ENCODE data around the gene NOL3. TPM values are rescaled to one million over a fixed set of nuclear protein-coding genes. Genes with fewer than 3 reads are reported as not detected.

Gene NOL3
- total RNA-seq, 1 donor from 2014 or later, result 10.9 TPM

GRCh38 chr16:67141391-67141790, 28.9 kb upstream of the NOL3 start:
- Histone ChIP-seq H3K27me3 (ENCODE audit: insufficient read depth, low read length) (no peaks in the 10 kb centered on the region), H3K9ac (ENCODE audit: low read length) (no peak overlapping the region), H3K4me3 (ENCODE audit: insufficient read depth, low read depth, low read length) (no peak overlapping the region), H3K9me3 (ENCODE audit: insufficient read depth, low read depth, low read length) (no peaks in the 10 kb centered on the region), H3K4me1 (ENCODE audit: insufficient read depth, low read length) (no peaks in the 10 kb centered on the region), H2AFZ (ENCODE audit: low read depth, low read length) (no peak overlapping the region), H3K27ac (ENCODE audit: low read depth, low read length) (no peak overlapping the region), H3K4me2 (ENCODE audit: low read length) (no peak overlapping the region), H4K20me1 (ENCODE audit: insufficient read depth, low read length) (peaks cover 3% of the 10 kb centered on the region), H3K79me2 (ENCODE audit: insufficient read depth, low read length) (no peaks in the 10 kb centered on the region), H3K36me3 (ENCODE audit: insufficient read depth, low read length) (peaks cover 50% of the 10 kb centered on the region)
- peaks cover 39% of the 10 kb centered on the region for H3K36me3 Mint-ChIP-seq (ENCODE audit: low read depth, unreplicated experiment)
- TF ChIP-seq EZH2 (IDR thresholded peaks at IDR 0.05; ENCODE audit: insufficient read depth, low read length), result no peak
- no peak for TF ChIP-seq CTCF (IDR thresholded peaks at IDR 0.05; ENCODE audit: insufficient read depth, low read depth, low read length)
- H3K27ac Mint-ChIP-seq (ENCODE audit: unreplicated experiment), result no peak overlapping the region
- no peak for FAIRE-seq
- H3K4me3 Mint-ChIP-seq (ENCODE audit: unreplicated experiment), result no peak overlapping the region
- H3K27me3 Mint-ChIP-seq (ENCODE audit: low read depth, unreplicated experiment), result no peaks in the 10 kb centered on the region
- peaks cover 4% of the 10 kb centered on the region for H3K9me3 Mint-ChIP-seq (ENCODE audit: unreplicated experiment)
- DNase-seq (ENCODE audit: low read depth), result no peak
- no peaks in the 10 kb centered on the region for H3K4me1 Mint-ChIP-seq (ENCODE audit: low read depth, unreplicated experiment)

- H3K27me3 ChIP-seq (ENCODE audit: insufficient read depth, low read length), result no peaks in the 10 kb centered on the region
- peaks cover 4% of the 10 kb centered on the region for H3K9me3 Mint-ChIP-seq (ENCODE audit: unreplicated experiment)
- DNase-seq (ENCODE audit: low read depth), result no peak
- no peak overlapping the region for H3K4me3 Mint-ChIP-seq (ENCODE audit: unreplicated experiment)
- no peak for FAIRE-seq
- no peak overlapping the region for H3K4me3 ChIP-seq (ENCODE audit: insufficient read depth, low read depth, low read length)
- H3K79me2 ChIP-seq (ENCODE audit: insufficient read depth, low read length), result no peaks in the 10 kb centered on the region
- H3K27ac Mint-ChIP-seq (ENCODE audit: unreplicated experiment), result no peak overlapping the region
- H4K20me1 ChIP-seq (ENCODE audit: insufficient read depth, low read length), result peaks cover 9% of the 10 kb centered on the region
- H3K9me3 ChIP-seq (ENCODE audit: insufficient read depth, low read depth, low read length), result no peaks in the 10 kb centered on the region
- no peak for TF ChIP-seq EZH2 (IDR thresholded peaks at IDR 0.05; ENCODE audit: insufficient read depth, low read length)
- no peak for TF ChIP-seq CTCF (IDR thresholded peaks at IDR 0.05; ENCODE audit: insufficient read depth, low read depth, low read length)
- no peaks in the 10 kb centered on the region for H3K4me1 ChIP-seq (ENCODE audit: insufficient read depth, low read length)
- no peak overlapping the region for H3K9ac ChIP-seq (ENCODE audit: low read length)
- H3K4me1 Mint-ChIP-seq (ENCODE audit: low read depth, unreplicated experiment), result no peaks in the 10 kb centered on the region
- H3K27me3 Mint-ChIP-seq (ENCODE audit: low read depth, unreplicated experiment), result no peaks in the 10 kb centered on the region
- H3K27ac ChIP-seq (ENCODE audit: low read depth, low read length), result no peak overlapping the region
- no peak overlapping the region for H2AFZ ChIP-seq (ENCODE audit: low read depth, low read length)
- peaks cover 53% of the 10 kb centered on the region for H3K36me3 ChIP-seq (ENCODE audit: insufficient read depth, low read length)
- no peak overlapping the region for H3K4me2 ChIP-seq (ENCODE audit: low read length)
- peaks cover 40% of the 10 kb centered on the region for H3K36me3 Mint-ChIP-seq (ENCODE audit: low read depth, unreplicated experiment)
These were observed 28.0 kb upstream of the NOL3 start for GRCh38 chr16:67142342-67142741.

GRCh38 chr16:67144943-67145342, 25.4 kb upstream of the NOL3 start:
- peaks cover 2% of the 10 kb centered on the region for H3K4me1 ChIP-seq (ENCODE audit: insufficient read depth, low read length)
- peaks cover 3% of the 10 kb centered on the region for H3K27me3 Mint-ChIP-seq (ENCODE audit: low read depth, unreplicated experiment)
- H3K9ac ChIP-seq (ENCODE audit: low read length), result no peak overlapping the region
- H3K27ac Mint-ChIP-seq (ENCODE audit: unreplicated experiment), result no peak overlapping the region
- H3K4me1 Mint-ChIP-seq (ENCODE audit: low read depth, unreplicated experiment), result no peaks in the 10 kb centered on the region
- H4K20me1 ChIP-seq (ENCODE audit: insufficient read depth, low read length), result peaks cover 23% of the 10 kb centered on the region
- TF ChIP-seq CTCF (IDR thresholded peaks at IDR 0.05; ENCODE audit: insufficient read depth, low read depth, low read length) (no peak), EZH2 (IDR thresholded peaks at IDR 0.05; ENCODE audit: insufficient read depth, low read length) (no peak)
- H3K4me3 Mint-ChIP-seq (ENCODE audit: unreplicated experiment), result no peak overlapping the region
- FAIRE-seq (no peak), DNase-seq (ENCODE audit: low read depth) (no peak)
- no peak overlapping the region for H3K4me3 ChIP-seq (ENCODE audit: insufficient read depth, low read depth, low read length)
- H3K4me2 ChIP-seq (ENCODE audit: low read length), result no peak overlapping the region
- H3K9me3 ChIP-seq (ENCODE audit: insufficient read depth, low read depth, low read length), result no peaks in the 10 kb centered on the region
- no peaks in the 10 kb centered on the region for H3K79me2 ChIP-seq (ENCODE audit: insufficient read depth, low read length)
- peaks cover 47% of the 10 kb centered on the region for H3K36me3 Mint-ChIP-seq (ENCODE audit: low read depth, unreplicated experiment)
- H3K9me3 Mint-ChIP-seq (ENCODE audit: unreplicated experiment), result peaks cover 4% of the 10 kb centered on the region
- H3K27ac ChIP-seq (ENCODE audit: low read depth, low read length), result no peak overlapping the region
- H3K27me3 ChIP-seq (ENCODE audit: insufficient read depth, low read length), result no peaks in the 10 kb centered on the region
- no peak overlapping the region for H2AFZ ChIP-seq (ENCODE audit: low read depth, low read length)
- peaks cover 48% of the 10 kb centered on the region for H3K36me3 ChIP-seq (ENCODE audit: insufficient read depth, low read length)
